Measurements from ENCODE around the gene PERM1.

PERM1 gene

GRCh38 chr1:945688-946556 is 36.0 kb downstream of the PERM1 start:
- DNase-seq (ENCODE audit: low read depth) = no peak

- no peak for DNase-seq (ENCODE audit: low read depth)
Observed at GRCh38 chr1:944341-945325, 37.3 kb downstream of the PERM1 start.

- no peak for DNase-seq (ENCODE audit: low read depth)
Observed at GRCh38 chr1:943545-944340, 38.1 kb downstream of the PERM1 start.

GRCh38 chr1:942864-943533 is 38.9 kb downstream of the PERM1 start:
- DNase-seq (ENCODE audit: low read depth) = no peak

GRCh38 chr1:942411-942821 is 39.5 kb downstream of the PERM1 start:
- DNase-seq (ENCODE audit: low read depth) = no peak

GRCh38 chr1:941588-942383 is 40.1 kb downstream of the PERM1 start:
- DNase-seq (ENCODE audit: low read depth) = no peak

GRCh38 chr1:941015-941587 is 40.8 kb downstream of the PERM1 start:
- no peak for DNase-seq (ENCODE audit: low read depth)

GRCh38 chr1:940107-941014 is 41.5 kb downstream of the PERM1 start:
- DNase-seq (ENCODE audit: low read depth) = no peak

- no peak for DNase-seq (ENCODE audit: low read depth)
Observed at GRCh38 chr1:939511-940106, 42.3 kb downstream of the PERM1 start.

- no peak for DNase-seq (ENCODE audit: low read depth)
Observed at GRCh38 chr1:938711-939489, 43.0 kb downstream of the PERM1 start.

- no peak for DNase-seq (ENCODE audit: low read depth)
Observed at GRCh38 chr1:938088-938683, 43.7 kb downstream of the PERM1 start.

GRCh38 chr1:937521-937920 is 44.4 kb downstream of the PERM1 start:
- DNase-seq (ENCODE audit: low read depth) = no peak

- no peak for DNase-seq (ENCODE audit: low read depth)
Observed at GRCh38 chr1:936348-937264, 45.3 kb downstream of the PERM1 start.

- no peak for DNase-seq (ENCODE audit: low read depth)
Observed at GRCh38 chr1:935751-936231, 46.1 kb downstream of the PERM1 start.

GRCh38 chr1:934991-935750 is 46.7 kb downstream of the PERM1 start:
- no peak for DNase-seq (ENCODE audit: low read depth)

- DNase-seq (ENCODE audit: low read depth) = no peak
Observed at GRCh38 chr1:933603-933940, 48.3 kb downstream of the PERM1 start.

Measured in CMK (cell line).